T-cell (primary cell): ENCODE results near the gene ESCO1. TPM values are rescaled to one million over a fixed set of nuclear protein-coding genes. Genes with fewer than 3 reads are reported as not detected.
"Not testable (repeated sequence)": the region's sequence is repeated elsewhere in the genome, so short reads cannot be mapped to it uniquely, and the experiment has no call there.

Source experiments
- ATAC-seq, 4 experiments: fragments of 200-7000 bp in 3 of 4; fragments of 150-1000 bp in 1 of 4; cut with Tn5 transposase; replicated peaks in 1 of 4; 1 replicate in 3 of 4; 2 replicates in 1 of 4; pipeline ENCODE4 v1.10.0; 2021; ENCODE audit warnings: moderate library complexity in 3 of 4, mild to moderate bottlenecking in 2 of 4, moderate number of reproducible peaks in 1 of 4
- CTCF ChIA-PET, 2 donors: fragments of 300-600 bp; sonication (Branson Sonifier 250); formaldehyde crosslinking; loops; one replicate each; lab custom pipeline; 2022; ENCODE audit warnings: antibody characterized with exemption in 2 of 2; lab: Charles Lee
- POLR2A ChIA-PET, 2 donors: fragments of 300-600 bp; sonication (Branson Sonifier 250); formaldehyde crosslinking; loops; one replicate each; lab custom pipeline; 2022; ENCODE audit warnings: antibody characterized with exemption in 2 of 2; lab: Charles Lee
- DNase-seq, 35 experiments: peaks; one replicate each; pipeline versions ENCODE4 v3.0.0 to v3.0.0-alpha.2; 2013 to 2023
- H3K27ac ChIP-seq: one replicate; pipeline ENCODE4 v1.5.1; 2013; ENCODE audit warnings: low read length
- H3K27me3 ChIP-seq, 2 experiments: replicated peaks in 1 of 2; 1 replicate in 1 of 2; 2 replicates in 1 of 2; pipeline versions ENCODE4 v1.6.1 to v1.7.0; 2013; ENCODE audit warnings: low read length in 1 of 2, mixed read lengths in 1 of 2; ENCODE audit not compliant: control insufficient read depth in 2 of 2, insufficient read depth in 2 of 2; ENCODE audit errors: extremely low read depth in 1 of 2
- H3K36me3 ChIP-seq, 2 donors: 1 replicate in 1 of 2; 2 replicates in 1 of 2; pipeline versions ENCODE4 v1.6.1 to v1.7.0; 2013; ENCODE audit warnings: low read length in 1 of 2; ENCODE audit not compliant: control insufficient read depth in 2 of 2, insufficient read depth in 1 of 2; ENCODE audit errors: extremely low read depth in 1 of 2
- H3K4me1 ChIP-seq, 2 experiments: 1 replicate in 1 of 2; 2 replicates in 1 of 2; pipeline versions ENCODE4 v1.6.1 to v1.7.0; 2013; ENCODE audit warnings: low read length in 2 of 2, mixed read lengths in 1 of 2; ENCODE audit not compliant: insufficient read depth in 2 of 2, control insufficient read depth in 1 of 2; ENCODE audit errors: extremely low read depth in 1 of 2
- H3K4me3 ChIP-seq, 2 donors: 1 replicate in 1 of 2; 2 replicates in 1 of 2; pipeline versions ENCODE4 v1.5.1 to v1.7.0; 2013; ENCODE audit warnings: mild to moderate bottlenecking in 2 of 2, low read length in 1 of 2, moderate library complexity in 1 of 2; ENCODE audit not compliant: control insufficient read depth in 1 of 2; ENCODE audit errors: extremely low read depth in 1 of 2
- H3K9me3 ChIP-seq: 2 replicates; pipeline ENCODE4 v1.7.0; 2013
- H3K27ac Mint-ChIP-seq, 2 donors: one replicate each; pipeline ENCODE4 v1.8.0; 2020 to 2021; ENCODE audit warnings: mild to moderate bottlenecking in 2 of 2, mixed read lengths in 2 of 2
- H3K27me3 Mint-ChIP-seq, 2 donors: one replicate each; pipeline ENCODE4 v1.8.0; 2021 to 2022; ENCODE audit warnings: mixed read lengths in 2 of 2
- H3K36me3 Mint-ChIP-seq: one replicate; pipeline ENCODE4 v1.8.0; 2021; ENCODE audit warnings: mixed read lengths
- H3K4me1 Mint-ChIP-seq, 3 donors: one replicate each; pipeline ENCODE4 v1.8.0; 2020 to 2022; ENCODE audit warnings: mixed read lengths in 3 of 3, mild to moderate bottlenecking in 1 of 3
- H3K4me3 Mint-ChIP-seq, 3 donors: one replicate each; pipeline ENCODE4 v1.8.0; 2020 to 2022; ENCODE audit warnings: mild to moderate bottlenecking in 3 of 3, mixed read lengths in 3 of 3, moderate library complexity in 3 of 3
- H3K9me3 Mint-ChIP-seq, 3 donors: one replicate each; pipeline ENCODE4 v1.8.0; 2020 to 2022; ENCODE audit warnings: mixed read lengths in 3 of 3
- WGBS: methylation state at CpG from one replicate; pipeline ENCODE4 v1.1.5; 2013; ENCODE audit warnings: missing lambda C conversion rate; ENCODE audit not compliant: insufficient coverage; 5-methylcytosine and 5-hydroxymethylcytosine counted together
- total RNA-seq, 35 experiments: library from RNA in 6 of 35; stranded (reverse) in 6 of 35; fragments of 120-200 nt in 1 of 35; gene quantifications; one replicate each; pipeline versions ENCODE4 v1.2.1 to v1.2.4 and lab custom pipeline; 2013 to 2026

The ESCO1 gene
- total RNA-seq, 5 donors from 2014 or later (not counting 1 experiment from before 2014, with no cell fraction given): 24.5 to 32.6 (median 26.2) TPM

GRCh38 chr18:21632393-21632792 lies 31.9 kb upstream of the ESCO1 start:
- no CpG with 5 or more reads among the region's 1 CpG for WGBS

GRCh38 chr18:21629089-21629832 lies 28.8 kb upstream of the ESCO1 start:
- peaks cover 31% of the 10 kb centered on the region for H3K36me3 Mint-ChIP-seq
- ChIA-PET POLR2A (interaction anchor here in 1 of 2 donors (0.6 kb wide), 1 partner anchor 71 kb away, joined by 8 read pairs; no protein-coding TSS in a partner anchor), CTCF (interaction anchor here (0.6 to 0.9 kb wide), 2 partner anchors 29 to 110 kb away, joined by 5 to 6 read pairs; partner anchors contain the start of gene ESCO1 (in 1 of the 2))
- no peaks in the 10 kb centered on the region for H3K9me3 Mint-ChIP-seq
- Histone ChIP-seq H3K4me3 (no peak overlapping the region), H3K4me1 (peaks cover 3 to 6% of the 10 kb centered on the region in 2 experiments), H3K27ac (peak overlapping the region; percentile 39), H3K36me3 (peaks cover 0 to 54% of the 10 kb centered on the region in 2 donors), H3K27me3 (no peaks in the 10 kb centered on the region), H3K9me3 (no peaks in the 10 kb centered on the region)
- DNase-seq (no peak), ATAC-seq (no peak)
- 63% methylated on average over 3 of the region's 9 CpGs for WGBS
- H3K4me3 Mint-ChIP-seq: peak overlapping the region in 1 of 3 donors; percentile 3
- H3K4me1 Mint-ChIP-seq: peaks cover 18 to 22% (median 19%) of the 10 kb centered on the region in 3 donors
- no peaks in the 10 kb centered on the region for H3K27me3 Mint-ChIP-seq
- H3K27ac Mint-ChIP-seq: peak overlapping the region; percentile 68 to 79

More at GRCh38 chr18:21632393-21632792, 31.9 kb upstream of the ESCO1 start:
- Mint-ChIP-seq H3K4me1 (peaks cover 18 to 20% (median 18%) of the 10 kb centered on the region in 3 donors), H3K27ac (no peak overlapping the region), H3K36me3 (peaks cover 24% of the 10 kb centered on the region), H3K27me3 (no peaks in the 10 kb centered on the region), H3K4me3 (no peak overlapping the region), H3K9me3 (no peaks in the 10 kb centered on the region)
- POLR2A ChIA-PET: interaction anchor here (0.5 to 0.8 kb wide), 2 partner anchors 20 to 32 kb away, joined by 4 to 13 read pairs; partner anchors contain the start of genes ESCO1 (in 1 of the 2) and SNRPD1 (in 1 of the 2)
- DNase-seq (no peak), ATAC-seq (no peak)
- H3K4me1 ChIP-seq: peaks cover 3 to 6% of the 10 kb centered on the region in 2 experiments
- H3K4me3 ChIP-seq: no peak overlapping the region
- CTCF ChIA-PET: interaction anchor here in 1 of 2 donors (0.7 kb wide), 4 partner anchors 26 to 828 kb away, joined by 3 to 4 read pairs (median 3); no protein-coding TSS in a partner anchor
- H3K27me3 ChIP-seq: no peaks in the 10 kb centered on the region
- H3K36me3 ChIP-seq: peaks cover 0 to 36% of the 10 kb centered on the region in 2 donors
- H3K27ac ChIP-seq: no peak overlapping the region
- H3K9me3 ChIP-seq: no peaks in the 10 kb centered on the region

GRCh38 chr18:21621640-21622039 lies 21.1 kb upstream of the ESCO1 start:
- H3K4me3 Mint-ChIP-seq, H3K27me3 ChIP-seq, ATAC-seq, H3K9me3 Mint-ChIP-seq, CTCF ChIA-PET, H3K27ac Mint-ChIP-seq, H3K4me1 ChIP-seq, H3K27ac ChIP-seq, DNase-seq, H3K4me3 ChIP-seq, H3K9me3 ChIP-seq, H3K27me3 Mint-ChIP-seq: not testable (repeated sequence)
- Mint-ChIP-seq H3K4me1 (peaks cover 25 to 36% (median 31%) of the 10 kb centered on the region in 3 donors), H3K36me3 (peaks cover 28% of the 10 kb centered on the region)
- WGBS: 87% methylated on average over 6 of the region's 9 CpGs
- H3K36me3 ChIP-seq: peaks cover 3 to 41% of the 10 kb centered on the region in 2 donors
- POLR2A ChIA-PET: interaction anchor here in 1 of 2 donors (0.6 kb wide), 1 partner anchor 37 kb away, joined by 3 read pairs; no protein-coding TSS in a partner anchor

DNA sequence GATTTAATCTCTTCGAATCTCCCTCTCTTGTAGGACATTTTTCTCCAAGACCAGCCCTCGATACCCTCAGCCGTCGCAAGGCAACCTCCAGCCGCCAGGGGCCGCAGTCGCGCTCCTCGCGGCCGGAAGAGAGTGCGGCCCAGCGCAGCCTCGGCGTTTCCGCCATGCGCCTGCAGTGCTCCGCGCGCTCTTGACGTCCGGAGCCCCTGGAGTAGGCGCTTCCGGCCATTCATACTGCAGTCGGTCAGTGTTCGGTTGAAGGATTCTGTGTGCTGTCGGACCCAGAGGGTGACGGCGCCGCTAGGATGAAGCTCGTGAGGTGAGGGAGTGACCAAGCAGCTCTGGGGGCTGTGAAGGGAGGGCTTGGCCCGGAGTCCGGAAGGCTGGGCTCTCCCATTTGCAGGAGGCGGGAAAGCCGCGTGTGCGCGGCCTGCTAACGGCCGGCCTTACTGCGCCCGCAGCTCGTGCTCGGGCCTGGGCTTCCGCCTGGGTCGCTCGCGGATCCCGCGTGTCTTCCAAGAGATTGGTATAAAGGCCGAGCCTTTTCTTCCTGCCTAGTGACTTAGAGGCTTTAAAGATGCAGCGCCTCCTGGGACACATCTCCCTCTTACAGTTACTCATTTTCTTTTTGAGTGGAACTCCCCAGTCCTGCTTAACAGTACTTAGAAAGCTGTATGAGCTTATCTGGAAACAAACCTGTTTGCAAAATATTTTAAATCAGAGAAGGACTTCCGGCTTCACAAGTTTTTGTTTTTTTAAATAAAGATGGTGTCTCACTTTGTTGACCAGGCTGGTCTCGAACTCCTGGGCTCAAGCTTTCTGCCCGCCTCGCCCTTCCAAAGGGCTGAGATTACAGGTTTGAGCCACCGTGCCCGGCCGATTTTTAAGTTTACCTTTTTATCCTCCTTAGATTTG lies 11.9 kb upstream of the ESCO1 start, which contains the start of gene SNRPD1:
SNRPD1 (plus strand) TSS at position 190 of the 915 bp plus-strand sequence; CDS start at position 306, 116 bp downstream.
- Mint-ChIP-seq H3K27me3 (no peaks in the 10 kb centered on the region), H3K4me3 (peak within 1 kb of the TSS; percentile 98 to 99 (median 98)), H3K27ac (peak within 1 kb of the TSS; percentile 97 to 99), H3K4me1 (peaks cover 47 to 55% (median 49%) of the 10 kb centered on the region in 3 donors), H3K36me3 (peaks cover 14% of the 10 kb centered on the region), H3K9me3 (no peaks in the 10 kb centered on the region)
- H3K4me3 ChIP-seq: peak within 1 kb of the TSS; percentile 75 to 93
- ChIA-PET POLR2A (interaction anchor here (0.6 to 1.7 kb wide), 4 partner anchors 12 to 70 kb away, joined by 4 to 18 read pairs (median 11); partner anchors contain the start of gene ESCO1 (in 2 of the 2)), CTCF (interaction anchor here (0.6 to 5.5 kb wide), 11 partner anchors 12 to 1928 kb away, joined by 3 to 83 read pairs (median 3); partner anchors contain the start of genes ESCO1 (in 2 of the 2), ABHD3 (in 1 of the 2) and MIB1 (in 1 of the 2))
- under 1% methylated on average over 47 of the region's 59 CpGs for WGBS
- ATAC-seq (peak; percentile 98 to 100 (median 99)), DNase-seq (peak; percentile 66 to 93 (median 82))
- H3K36me3 ChIP-seq: peaks cover 0 to 8% of the 10 kb centered on the region in 2 donors
- no peaks in the 10 kb centered on the region for H3K9me3 ChIP-seq
- no peaks in the 10 kb centered on the region for H3K27me3 ChIP-seq
- peak within 1 kb of the TSS; percentile 81 for H3K27ac ChIP-seq
- H3K4me1 ChIP-seq: peaks cover 11 to 26% of the 10 kb centered on the region in 2 experiments

DNA sequence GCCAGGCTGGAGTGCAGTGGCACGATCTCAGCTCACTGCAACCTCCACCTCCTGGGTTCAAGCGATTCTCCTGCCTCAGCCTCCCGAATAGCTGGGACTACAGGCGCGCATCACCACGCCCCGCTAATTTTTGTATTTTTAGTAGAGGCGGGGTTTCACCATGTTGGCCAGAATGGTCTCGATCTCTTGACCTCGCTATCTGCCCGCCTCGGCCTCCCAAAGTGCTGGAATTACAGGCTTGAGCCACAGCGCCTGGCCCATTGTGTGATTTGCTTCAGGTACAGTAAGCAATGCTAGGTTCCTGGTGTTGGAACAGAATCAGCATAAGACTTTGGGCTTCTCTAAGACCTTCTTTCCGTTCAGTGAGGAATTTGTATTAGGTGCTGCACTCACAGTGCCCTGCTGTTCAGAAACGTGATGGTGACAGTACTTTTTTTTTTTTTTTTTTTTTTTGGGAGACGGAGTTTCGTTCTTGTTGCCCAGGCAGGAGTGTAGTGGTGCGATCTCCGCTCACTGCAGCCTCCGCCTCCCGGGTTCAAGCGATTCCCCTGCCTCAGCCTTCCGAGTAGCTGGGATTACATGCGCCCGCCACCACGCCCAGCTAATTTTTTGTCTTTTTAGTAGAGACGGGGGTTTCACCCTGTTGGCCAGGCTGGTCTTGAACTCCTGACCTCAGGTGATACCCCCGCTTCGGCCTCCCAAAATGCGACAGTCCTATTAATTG lies 11.1 kb upstream of the ESCO1 start:
- not testable (repeated sequence) for H3K36me3 ChIP-seq, H3K9me3 ChIP-seq, H3K27me3 Mint-ChIP-seq, H3K9me3 Mint-ChIP-seq, DNase-seq, H3K27me3 ChIP-seq
- Histone ChIP-seq H3K4me1 (peaks cover 11 to 21% of the 10 kb centered on the region in 2 experiments), H3K4me3 (peak overlapping the region; percentile 75 to 93), H3K27ac (peak overlapping the region; percentile 81)
- peaks cover 11% of the 10 kb centered on the region for H3K36me3 Mint-ChIP-seq
- 56% methylated on average over 21 of the region's 30 CpGs for WGBS
- H3K4me3 Mint-ChIP-seq: peak overlapping the region; percentile 98 to 99 (median 98)
- H3K4me1 Mint-ChIP-seq: peaks cover 39 to 46% (median 41%) of the 10 kb centered on the region in 3 donors
- peak overlapping the region; percentile 97 to 99 for H3K27ac Mint-ChIP-seq
- ChIA-PET CTCF (interaction anchor here (0.6 to 5.5 kb wide), 10 partner anchors 11 to 129 kb away, joined by 3 to 83 read pairs (median 3); partner anchors contain the start of genes ESCO1 (in 2 of the 2), MIB1 (in 2 of the 2) and ABHD3 (in 1 of the 2)), POLR2A (interaction anchor here (0.6 to 1.4 kb wide), 3 partner anchors 11 to 1838 kb away, joined by 4 to 18 read pairs (median 13); partner anchors contain the start of gene ESCO1 (in 1 of the 2))
- peak in 1 of 4 experiments; percentile 9 for ATAC-seq
